ENCODE data around the gene TMCO4.

Gene TMCO4

DNA sequence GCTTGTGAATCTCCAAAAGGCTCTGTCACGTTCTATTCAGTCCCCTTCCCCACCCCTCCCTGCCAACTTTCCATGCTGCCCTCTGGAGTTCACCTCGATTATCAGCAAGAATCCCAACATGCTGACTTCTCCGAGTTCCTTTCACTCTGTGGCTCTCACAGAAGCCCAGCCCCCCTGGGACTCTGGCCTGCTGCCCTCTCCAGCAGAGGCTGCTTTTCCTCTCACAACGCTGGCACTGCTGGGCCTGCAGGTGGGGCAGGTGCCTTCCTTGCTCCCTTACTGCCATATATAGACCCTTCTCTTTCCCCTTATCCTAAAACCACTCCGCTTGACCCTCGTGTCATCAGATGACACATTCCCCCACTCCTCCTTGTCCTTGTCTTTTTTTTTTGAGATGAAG lies 25.6 kb upstream of the TMCO4 start:
- Histone ChIP-seq H3K36me3 (ENCODE audit: insufficient read depth, low read length) (no peaks in the 10 kb centered on the region; the same call in 1 of the 2 replicates), H3K9ac (ENCODE audit: low read length) (no peak overlapping the region), H3K9me3 (ENCODE audit: low read length) (no peaks in the 10 kb centered on the region), H2AFZ (ENCODE audit: low read length) (no peak overlapping the region), H3K4me1 (ENCODE audit: insufficient read depth, low read length, severe bottlenecking) (peaks cover 7% of the 10 kb centered on the region), H3K4me3 (ENCODE audit: low read depth, low read length, poor library complexity, severe bottlenecking) (no peak overlapping the region), H3K4me2 (ENCODE audit: low read length) (no peak overlapping the region), H3K27me3 (ENCODE audit: insufficient read depth, low read length) (no peaks in the 10 kb centered on the region), H3K9me2 (ENCODE audit: low read depth, low read length) (no peaks in the 10 kb centered on the region), H3K27ac (ENCODE audit: low read depth, low read length, poor library complexity, severe bottlenecking) (no peak overlapping the region), H3F3A (ENCODE audit: insufficient read depth, low read length) (no peaks in the 10 kb centered on the region), H3K79me2 (ENCODE audit: insufficient read depth, low read length) (no peaks in the 10 kb centered on the region), H4K20me1 (ENCODE audit: insufficient read depth, low read length) (no peaks in the 10 kb centered on the region)
- no peak for TF ChIP-seq EZH2 (IDR thresholded peaks at IDR 0.05; ENCODE audit: borderline replicate concordance, low read length)
- TF ChIP-seq, protein P1, sequence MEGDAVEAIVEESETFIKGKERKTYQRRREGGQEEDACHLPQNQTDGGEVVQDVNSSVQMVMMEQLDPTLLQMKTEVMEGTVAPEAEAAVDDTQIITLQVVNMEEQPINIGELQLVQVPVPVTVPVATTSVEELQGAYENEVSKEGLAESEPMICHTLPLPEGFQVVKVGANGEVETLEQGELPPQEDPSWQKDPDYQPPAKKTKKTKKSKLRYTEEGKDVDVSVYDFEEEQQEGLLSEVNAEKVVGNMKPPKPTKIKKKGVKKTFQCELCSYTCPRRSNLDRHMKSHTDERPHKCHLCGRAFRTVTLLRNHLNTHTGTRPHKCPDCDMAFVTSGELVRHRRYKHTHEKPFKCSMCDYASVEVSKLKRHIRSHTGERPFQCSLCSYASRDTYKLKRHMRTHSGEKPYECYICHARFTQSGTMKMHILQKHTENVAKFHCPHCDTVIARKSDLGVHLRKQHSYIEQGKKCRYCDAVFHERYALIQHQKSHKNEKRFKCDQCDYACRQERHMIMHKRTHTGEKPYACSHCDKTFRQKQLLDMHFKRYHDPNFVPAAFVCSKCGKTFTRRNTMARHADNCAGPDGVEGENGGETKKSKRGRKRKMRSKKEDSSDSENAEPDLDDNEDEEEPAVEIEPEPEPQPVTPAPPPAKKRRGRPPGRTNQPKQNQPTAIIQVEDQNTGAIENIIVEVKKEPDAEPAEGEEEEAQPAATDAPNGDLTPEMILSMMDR (IDR thresholded peaks at IDR 0.05; ENCODE audit: low read length), result no peak

DNA sequence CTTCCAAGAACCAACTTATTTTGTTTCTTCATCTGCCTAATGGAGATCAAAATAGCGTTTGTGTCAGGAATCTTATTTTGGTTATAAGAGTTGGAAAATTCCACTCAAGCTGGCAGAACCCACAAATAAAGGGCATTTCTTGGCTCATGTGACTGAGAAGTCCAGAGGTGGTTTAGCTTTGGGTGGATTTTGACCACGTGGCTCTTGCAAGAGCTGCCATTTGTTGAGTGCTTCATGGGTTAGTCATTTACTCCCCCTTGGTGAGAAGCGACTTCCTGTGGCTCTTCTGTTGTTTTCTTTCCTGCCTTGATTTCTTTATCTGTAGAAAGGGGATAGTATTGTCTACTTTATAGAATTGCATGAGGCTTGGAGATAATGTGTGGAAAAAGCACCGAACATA lies 24.8 kb upstream of the TMCO4 start:
- Histone ChIP-seq H3K9me2 (ENCODE audit: low read depth, low read length) (no peaks in the 10 kb centered on the region), H4K20me1 (ENCODE audit: insufficient read depth, low read length) (no peaks in the 10 kb centered on the region), H3K9me3 (ENCODE audit: low read length) (no peaks in the 10 kb centered on the region), H3F3A (ENCODE audit: insufficient read depth, low read length) (no peaks in the 10 kb centered on the region), H3K9ac (ENCODE audit: low read length) (no peak overlapping the region), H3K79me2 (ENCODE audit: insufficient read depth, low read length) (no peaks in the 10 kb centered on the region), H3K4me3 (ENCODE audit: low read depth, low read length, poor library complexity, severe bottlenecking) (no peak overlapping the region), H2AFZ (ENCODE audit: low read length) (no peak overlapping the region), H3K27ac (ENCODE audit: low read depth, low read length, poor library complexity, severe bottlenecking) (no peak overlapping the region), H3K27me3 (ENCODE audit: insufficient read depth, low read length) (no peaks in the 10 kb centered on the region), H3K36me3 (ENCODE audit: insufficient read depth, low read length) (no peaks in the 10 kb centered on the region; the same call in 1 of the 2 replicates), H3K4me2 (ENCODE audit: low read length) (no peak overlapping the region), H3K4me1 (ENCODE audit: insufficient read depth, low read length, severe bottlenecking) (peaks cover 9% of the 10 kb centered on the region)
- no peak for TF ChIP-seq EZH2 (IDR thresholded peaks at IDR 0.05; ENCODE audit: borderline replicate concordance, low read length)
- TF ChIP-seq, protein P1 (IDR thresholded peaks at IDR 0.05; ENCODE audit: low read length), result no peak

DNA sequence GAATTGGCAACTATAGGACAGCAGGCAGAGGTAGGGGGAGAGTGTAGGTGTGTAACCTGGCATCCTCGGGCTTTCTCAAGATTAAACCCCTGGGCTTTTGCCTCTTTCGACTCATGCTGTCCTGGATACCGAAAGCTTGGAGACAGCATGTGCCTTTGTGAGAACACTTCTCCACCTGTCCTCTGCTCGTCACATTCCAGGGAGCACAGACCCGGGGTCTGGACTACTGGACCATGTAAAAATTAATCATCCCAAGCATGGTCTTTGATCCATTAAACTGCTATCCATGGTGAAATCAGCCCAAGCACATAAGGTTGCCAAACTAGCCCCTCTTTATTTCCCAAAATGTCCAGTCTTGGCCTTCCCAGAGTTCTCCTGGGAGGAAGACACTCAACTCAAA lies 24.3 kb upstream of the TMCO4 start:
- no peaks in the 10 kb centered on the region; the same call in 1 of the 2 replicates for H3K36me3 ChIP-seq (ENCODE audit: insufficient read depth, low read length)
- H3K4me2 ChIP-seq (ENCODE audit: low read length), result no peak overlapping the region
- no peak overlapping the region for H3K9ac ChIP-seq (ENCODE audit: low read length)
- no peak overlapping the region for H3K27ac ChIP-seq (ENCODE audit: low read depth, low read length, poor library complexity, severe bottlenecking)
- H3F3A ChIP-seq (ENCODE audit: insufficient read depth, low read length), result no peaks in the 10 kb centered on the region
- no peaks in the 10 kb centered on the region for H3K9me2 ChIP-seq (ENCODE audit: low read depth, low read length)
- H3K9me3 ChIP-seq (ENCODE audit: low read length), result no peaks in the 10 kb centered on the region
- no peak for TF ChIP-seq EZH2 (IDR thresholded peaks at IDR 0.05; ENCODE audit: borderline replicate concordance, low read length)
- no peaks in the 10 kb centered on the region for H3K27me3 ChIP-seq (ENCODE audit: insufficient read depth, low read length)
- H3K4me1 ChIP-seq (ENCODE audit: insufficient read depth, low read length, severe bottlenecking), result peaks cover 14% of the 10 kb centered on the region
- H3K79me2 ChIP-seq (ENCODE audit: insufficient read depth, low read length), result no peaks in the 10 kb centered on the region
- no peaks in the 10 kb centered on the region for H4K20me1 ChIP-seq (ENCODE audit: insufficient read depth, low read length)
- H3K4me3 ChIP-seq (ENCODE audit: low read depth, low read length, poor library complexity, severe bottlenecking), result no peak overlapping the region
- no peak overlapping the region for H2AFZ ChIP-seq (ENCODE audit: low read length)

- no peaks in the 10 kb centered on the region for H4K20me1 ChIP-seq (ENCODE audit: insufficient read depth, low read length)
- no peaks in the 10 kb centered on the region; the same call in 1 of the 2 replicates for H3K27me3 ChIP-seq (ENCODE audit: insufficient read depth, low read length)
- H3K36me3 ChIP-seq (ENCODE audit: insufficient read depth, low read length), result no peaks in the 10 kb centered on the region
- H2AFZ ChIP-seq (ENCODE audit: low read length), result no peak overlapping the region
- no peaks in the 10 kb centered on the region for H3K79me2 ChIP-seq (ENCODE audit: insufficient read depth, low read length)
- no peaks in the 10 kb centered on the region for H3F3A ChIP-seq (ENCODE audit: insufficient read depth, low read length)
- H3K9me2 ChIP-seq (ENCODE audit: low read depth, low read length), result no peaks in the 10 kb centered on the region
- H3K4me1 ChIP-seq (ENCODE audit: insufficient read depth, low read length, severe bottlenecking), result peaks cover 33% of the 10 kb centered on the region
- no peaks in the 10 kb centered on the region for H3K9me3 ChIP-seq (ENCODE audit: low read length)
- no peak overlapping the region for H3K27ac ChIP-seq (ENCODE audit: low read depth, low read length, poor library complexity, severe bottlenecking)
- no peak overlapping the region for H3K4me3 ChIP-seq (ENCODE audit: low read depth, low read length, poor library complexity, severe bottlenecking)
- H3K9ac ChIP-seq (ENCODE audit: low read length), result no peak overlapping the region
- H3K4me2 ChIP-seq (ENCODE audit: low read length), result no peak overlapping the region
- TF ChIP-seq EZH2 (IDR thresholded peaks at IDR 0.05; ENCODE audit: borderline replicate concordance, low read length), result no peak
- TF ChIP-seq, protein P1 (IDR thresholded peaks at IDR 0.05; ENCODE audit: low read length), result no peak
Observed at GRCh38 chr1:19819701-19820100, 20.0 kb upstream of the TMCO4 start.
